HT1080 (cell line): Measurements from ENCODE around the gene CD82. TPM values are rescaled to one million over a fixed set of nuclear protein-coding genes. Genes with fewer than 3 reads are reported as not detected.
"Not testable (repeated sequence)": the region's sequence is repeated elsewhere in the genome, so short reads cannot be mapped to it uniquely, and the experiment has no call there.

Experiments used
- DNase-seq: peaks from one replicate; pipeline ENCODE4 v3.0.0-alpha.2; 2015; ENCODE audit warnings: low read depth
- total RNA-seq: library from RNA; depleted of rRNA; stranded (reverse); fragments of >200 nt; shearing (Covaris generic); gene quantifications from 2 replicates; pipeline ENCODE4 v1.2.3, GENCODE V29; 2014

The CD82 gene
- total RNA-seq, 1 experiment from 2014 or later = 41.9 TPM

- no peak for DNase-seq
Measured at GRCh38 chr11:44533921-44534711, 31.3 kb upstream of the CD82 start.

DNA sequence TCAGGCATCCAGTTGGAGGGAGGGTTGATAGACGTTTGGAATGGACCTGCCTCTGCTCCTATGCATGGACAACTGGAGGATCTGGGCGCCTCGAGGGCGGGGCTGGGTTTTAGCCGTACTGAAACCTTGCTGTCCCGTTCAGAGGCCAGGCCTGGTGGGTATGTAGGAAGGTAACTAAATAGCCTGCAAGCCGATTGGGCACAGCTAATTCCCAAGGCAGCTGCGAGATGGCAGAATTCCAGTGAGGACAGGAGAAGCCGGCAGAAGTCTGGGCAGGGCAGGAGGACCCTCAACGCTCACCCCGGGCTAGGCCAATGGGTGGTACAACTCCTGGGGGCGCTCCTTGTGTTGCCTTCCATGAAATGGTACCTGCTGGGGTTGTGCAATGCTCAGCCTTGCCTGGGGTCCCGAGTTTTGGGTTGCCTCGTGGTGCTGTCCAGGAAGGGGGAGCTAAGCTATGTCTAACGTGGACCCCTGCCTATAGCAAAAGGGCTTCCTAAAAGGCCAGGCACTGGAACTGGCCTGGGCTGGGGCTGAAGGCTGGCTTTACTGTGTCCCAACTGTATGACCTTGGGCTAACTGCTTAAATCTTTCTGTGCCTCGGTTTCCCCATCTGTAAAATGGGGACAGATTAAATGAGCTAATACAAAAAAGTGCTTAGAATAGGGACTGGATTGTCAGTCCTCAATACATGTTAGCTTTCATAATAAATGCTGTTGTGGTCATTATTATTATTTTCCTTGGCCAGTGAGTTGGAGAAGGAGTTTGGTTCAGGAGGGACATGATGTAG, 30.1 kb upstream of the CD82 start:
- no peak for DNase-seq

GRCh38 chr11:44536788-44537516, 28.5 kb upstream of the CD82 start:
- no peak for DNase-seq

GRCh38 chr11:44537679-44538078, 27.8 kb upstream of the CD82 start:
- no peak for DNase-seq

GRCh38 chr11:44538375-44539054, 26.9 kb upstream of the CD82 start:
- DNase-seq = peak; percentile 69

- DNase-seq = no peak
Measured at GRCh38 chr11:44539971-44540370, 25.5 kb upstream of the CD82 start.

- DNase-seq = no peak
Measured at GRCh38 chr11:44540667-44541066, 24.8 kb upstream of the CD82 start.

DNA sequence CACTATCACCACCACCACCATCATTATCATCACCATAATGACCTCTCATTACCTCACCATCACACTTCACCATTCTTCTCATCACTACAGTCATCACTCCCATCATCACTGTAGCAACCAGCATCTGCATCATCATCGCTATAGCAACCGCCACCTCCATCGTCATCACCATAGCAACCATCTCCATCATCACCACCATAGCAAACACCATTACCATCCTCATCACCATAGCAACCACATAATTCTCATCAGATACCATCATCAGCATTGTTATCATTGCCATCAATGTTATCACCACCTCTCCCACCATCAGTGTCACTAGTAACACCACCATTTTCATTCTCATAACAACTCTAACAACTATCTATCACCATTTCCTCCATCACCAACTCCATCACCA, 23.1 kb upstream of the CD82 start:
- DNase-seq = no peak

GRCh38 chr11:44546984-44547383, 18.5 kb upstream of the CD82 start:
- not testable (repeated sequence) for DNase-seq

DNA sequence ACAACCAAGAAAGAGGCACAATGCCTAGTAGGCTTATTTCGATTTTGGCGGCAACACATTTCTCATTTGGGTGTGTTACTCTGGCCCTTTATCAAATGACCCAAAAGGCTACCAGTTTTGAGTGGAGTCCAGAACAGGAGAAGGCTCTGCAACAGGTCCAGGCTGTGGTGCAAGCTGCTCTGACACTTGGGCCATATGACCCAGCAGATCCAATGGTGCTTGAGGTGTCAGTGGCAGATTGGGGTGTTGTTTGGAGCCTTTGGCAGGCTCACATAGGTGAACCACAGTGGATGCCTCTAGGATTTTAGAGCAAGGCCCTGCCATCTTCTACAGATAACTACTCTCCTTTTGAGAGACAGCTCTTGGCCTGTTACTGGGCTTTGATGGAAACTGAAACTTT, 17.9 kb upstream of the CD82 start:
- not testable (repeated sequence) for DNase-seq

- no peak for DNase-seq
Measured at GRCh38 chr11:44548032-44548695, 17.3 kb upstream of the CD82 start.

DNA sequence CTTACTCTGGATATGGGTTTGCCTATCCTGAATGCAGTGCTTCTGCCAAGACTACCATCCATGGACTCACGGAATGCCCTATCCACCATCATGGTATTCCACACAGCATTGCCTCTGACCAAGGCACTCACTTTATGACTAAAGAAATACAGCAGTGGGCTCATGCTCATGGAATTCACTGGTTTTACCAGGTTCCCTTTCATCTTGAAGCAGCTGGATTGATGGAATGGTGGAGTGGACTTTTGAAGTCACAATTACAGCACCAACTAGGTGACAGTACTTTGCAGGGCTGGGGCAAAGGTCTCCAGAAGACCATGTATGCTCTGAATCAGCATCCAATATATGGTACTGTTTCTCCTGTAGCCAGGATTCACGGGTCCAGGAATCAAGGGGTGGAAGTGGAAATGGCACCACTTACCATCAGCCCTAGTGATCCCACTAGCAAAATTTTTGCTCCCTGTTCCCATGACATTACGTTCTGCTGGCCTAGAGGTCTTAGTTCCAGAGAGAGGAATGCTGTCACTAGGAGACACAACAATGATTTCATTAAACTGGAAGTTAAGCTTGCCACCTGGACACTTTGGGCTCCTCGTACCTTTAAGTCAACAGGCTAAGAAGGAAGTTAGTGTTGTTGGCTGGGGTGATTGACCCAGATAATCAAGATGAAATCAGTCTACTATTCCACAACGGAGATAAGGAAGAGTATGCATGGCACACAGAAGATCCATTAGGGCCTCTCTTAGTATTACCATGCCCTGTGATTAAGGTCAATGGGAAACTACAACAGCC, 16.3 kb upstream of the CD82 start:
- DNase-seq = not testable (repeated sequence)

DNA sequence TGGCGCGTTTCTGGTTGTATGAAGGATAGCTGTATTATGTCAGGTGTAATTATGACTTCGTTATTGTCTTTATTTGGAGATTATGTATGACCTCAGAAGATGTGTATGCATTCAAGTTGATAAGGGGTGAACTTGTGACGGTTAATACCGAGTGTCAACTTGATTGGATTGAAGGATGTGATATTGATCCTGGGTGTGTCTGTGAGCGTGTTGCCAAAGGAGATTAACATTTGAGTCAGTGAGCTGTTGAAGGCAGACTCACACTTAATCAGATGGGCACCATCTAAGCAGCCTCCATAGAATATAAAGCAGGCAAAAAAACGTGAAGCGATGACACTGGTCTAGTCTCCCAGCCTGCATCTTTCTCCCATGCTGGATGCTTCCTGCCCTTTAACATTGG, 15.3 kb upstream of the CD82 start:
- no peak for DNase-seq

DNA sequence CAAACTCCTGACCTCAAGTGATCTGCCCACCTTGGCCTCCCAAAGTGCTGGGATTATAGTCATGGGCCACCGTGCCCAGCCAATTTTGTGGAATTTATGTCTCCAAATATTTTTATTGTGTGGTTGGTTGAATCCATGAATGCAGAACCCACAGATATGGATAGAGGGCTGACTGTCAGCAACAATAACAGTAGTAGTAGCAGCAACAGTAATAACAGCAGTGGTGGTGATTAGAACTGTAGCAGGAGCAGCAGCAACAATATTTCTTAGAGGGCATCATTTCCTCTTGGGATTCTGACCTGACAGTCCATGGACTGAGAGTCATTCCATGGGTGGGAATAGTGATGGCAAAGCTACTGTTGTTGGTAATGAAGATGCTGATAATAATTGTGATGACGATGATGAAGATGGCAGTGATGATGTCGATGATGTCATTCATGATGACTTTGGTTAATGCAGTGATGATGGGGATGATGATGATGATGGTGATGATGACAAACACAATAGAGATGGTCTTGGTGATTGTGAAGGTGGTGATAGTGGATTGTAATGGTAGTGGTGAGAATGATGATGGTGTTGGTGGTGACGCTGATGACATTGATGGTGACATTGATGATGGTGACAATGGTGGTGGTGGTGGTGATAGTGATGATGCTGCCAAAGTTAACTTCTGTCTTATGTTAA, 13.9 kb upstream of the CD82 start:
- no peak for DNase-seq

DNA sequence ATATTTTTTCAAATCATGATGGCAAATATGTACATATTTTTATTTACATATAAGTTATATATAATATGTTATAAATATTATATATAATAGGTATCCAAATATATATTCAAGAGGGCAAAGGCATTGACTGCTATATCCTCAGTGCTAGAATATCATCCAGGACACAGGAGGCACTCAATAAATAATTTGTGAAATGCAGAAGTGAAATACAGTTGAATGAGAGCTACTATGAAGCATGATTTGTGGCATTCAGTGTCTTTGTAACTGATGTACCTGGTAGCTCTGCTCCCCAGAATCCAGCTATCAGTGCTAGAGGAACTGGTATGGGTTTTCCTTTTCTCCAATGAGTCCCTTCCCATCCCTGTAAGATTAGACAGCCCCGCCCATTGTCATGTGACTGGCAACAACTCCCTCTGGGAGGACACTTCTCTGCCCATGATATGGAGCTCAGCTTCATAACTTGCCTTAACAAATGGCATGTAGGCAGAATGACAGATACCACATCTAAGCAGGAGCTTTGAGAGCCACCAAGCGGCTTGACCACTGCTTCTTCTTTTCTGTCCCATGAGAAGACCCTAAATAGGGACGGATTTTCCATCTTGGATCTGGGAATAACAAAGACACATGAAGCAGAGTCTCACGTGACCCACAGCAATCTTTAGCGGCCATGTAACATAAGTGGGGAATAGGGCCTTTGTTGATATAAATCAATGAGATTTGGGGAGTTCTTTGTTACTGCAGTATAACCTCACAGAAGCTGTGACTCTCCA, 10.2 kb upstream of the CD82 start:
- DNase-seq = no peak

GRCh38 chr11:44556735-44557409, 8.6 kb upstream of the CD82 start:
- DNase-seq = peak; percentile 50

DNA sequence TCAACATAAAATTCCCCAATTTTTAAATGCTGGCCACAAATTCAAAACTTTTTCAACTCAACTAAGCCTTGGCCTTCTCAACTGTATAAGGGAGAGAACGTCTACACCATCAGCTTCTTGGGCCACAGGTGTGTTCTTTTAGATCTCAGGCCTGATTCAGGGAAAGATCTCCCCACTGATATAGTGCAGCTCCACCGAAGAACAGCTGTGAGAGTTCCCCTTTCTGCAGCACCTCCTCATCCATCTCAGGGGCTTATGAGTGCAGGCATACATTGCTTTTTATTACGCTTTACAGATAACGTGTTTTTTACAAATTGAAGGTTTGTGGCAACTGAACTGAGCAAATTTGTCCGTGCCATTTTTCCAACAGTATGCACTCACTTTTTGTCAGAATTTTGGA, 8.0 kb upstream of the CD82 start:
- DNase-seq = no peak
